NCI-H2029 (cell line): ENCODE measurements around the gene C1GALT1C1.

Experiments used
- DNase-seq: peaks from one replicate; lab custom pipeline; 2025; lab: John Stamatoyannopoulos, UW

C1GALT1C1 gene

GRCh38 chrX:120585702-120586101 lies 44.2 kb downstream of the C1GALT1C1 start:
- DNase-seq, result no peak
